ENCODE measurements around the gene MTHFD2L. TPM values are rescaled to one million over a fixed set of nuclear protein-coding genes. Genes with fewer than 3 reads are reported as not detected.

The MTHFD2L gene
- total RNA-seq, 1 experiment from 2014 or later: 24.1 TPM

DNA sequence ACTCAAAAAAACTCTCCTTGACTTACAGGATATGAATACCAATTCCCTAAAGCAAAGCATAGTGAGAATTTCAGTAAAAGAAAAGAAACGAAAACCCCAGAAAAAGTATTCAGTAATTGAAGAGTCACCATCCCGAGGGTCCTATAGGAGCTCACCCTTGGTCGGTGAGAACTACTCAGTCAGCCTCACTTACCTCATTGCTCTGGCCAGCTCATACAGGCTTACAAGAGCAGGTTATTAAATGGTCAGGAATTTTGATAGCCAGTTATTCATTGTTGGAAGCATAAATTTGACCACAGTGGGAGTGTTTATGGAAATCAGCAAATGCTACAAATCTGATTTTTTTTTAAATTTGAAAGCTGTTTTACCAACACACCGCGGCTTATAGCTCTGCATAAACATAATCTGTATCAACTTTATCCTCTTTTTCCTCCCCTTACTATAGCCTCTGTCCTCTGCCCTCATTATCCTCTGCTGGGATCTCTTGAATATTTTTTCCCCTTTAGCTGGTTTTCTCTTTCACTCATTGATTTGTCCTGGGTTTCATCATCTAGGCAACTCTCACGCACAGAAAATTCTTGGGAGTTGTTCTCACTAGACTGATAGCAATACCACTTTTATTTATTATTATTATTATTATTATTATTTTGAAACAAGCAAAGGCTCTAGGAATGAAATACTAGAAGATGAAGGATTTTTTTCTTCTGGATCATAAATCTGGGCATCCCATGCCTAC lies 47.9 kb upstream of the MTHFD2L start:
- CTCF ChIA-PET: interaction anchor here (0.5 to 1.9 kb wide), 4 partner anchors 10 to 1342 kb away, joined by 3 to 10 read pairs (median 4); partner anchors contain the start of gene CXCL2
- Mint-ChIP-seq H3K27me3 (ENCODE audit: unreplicated experiment) (no peaks in the 10 kb centered on the region), H3K36me3 (ENCODE audit: insufficient read depth, unreplicated experiment) (peaks cover 32% of the 10 kb centered on the region), H3K9me3 (ENCODE audit: low read depth, unreplicated experiment) (no peaks in the 10 kb centered on the region), H3K4me1 (ENCODE audit: low read depth, unreplicated experiment) (peaks cover 43% of the 10 kb centered on the region), H3K4me3 (ENCODE audit: low read depth, unreplicated experiment) (peak overlapping the region; percentile 52), H3K27ac (ENCODE audit: unreplicated experiment) (peak overlapping the region; percentile 99)
- TSS peak; percentile 3 for BruUV-seq (replicated peaks)
- intact Hi-C loops (cut with micrococcal nuclease; ENCODE audit: unreplicated experiment): loop anchor here (5.0 to 10.0 kb wide), 2 partner anchors 113 to 375 kb away; partner anchors contain the start of gene CXCL5
- TF ChIP-seq, protein P1, sequence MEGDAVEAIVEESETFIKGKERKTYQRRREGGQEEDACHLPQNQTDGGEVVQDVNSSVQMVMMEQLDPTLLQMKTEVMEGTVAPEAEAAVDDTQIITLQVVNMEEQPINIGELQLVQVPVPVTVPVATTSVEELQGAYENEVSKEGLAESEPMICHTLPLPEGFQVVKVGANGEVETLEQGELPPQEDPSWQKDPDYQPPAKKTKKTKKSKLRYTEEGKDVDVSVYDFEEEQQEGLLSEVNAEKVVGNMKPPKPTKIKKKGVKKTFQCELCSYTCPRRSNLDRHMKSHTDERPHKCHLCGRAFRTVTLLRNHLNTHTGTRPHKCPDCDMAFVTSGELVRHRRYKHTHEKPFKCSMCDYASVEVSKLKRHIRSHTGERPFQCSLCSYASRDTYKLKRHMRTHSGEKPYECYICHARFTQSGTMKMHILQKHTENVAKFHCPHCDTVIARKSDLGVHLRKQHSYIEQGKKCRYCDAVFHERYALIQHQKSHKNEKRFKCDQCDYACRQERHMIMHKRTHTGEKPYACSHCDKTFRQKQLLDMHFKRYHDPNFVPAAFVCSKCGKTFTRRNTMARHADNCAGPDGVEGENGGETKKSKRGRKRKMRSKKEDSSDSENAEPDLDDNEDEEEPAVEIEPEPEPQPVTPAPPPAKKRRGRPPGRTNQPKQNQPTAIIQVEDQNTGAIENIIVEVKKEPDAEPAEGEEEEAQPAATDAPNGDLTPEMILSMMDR (IDR thresholded peaks at IDR 0.05; ENCODE audit: unreplicated experiment): no peak
- no peak for DNase-seq

DNA sequence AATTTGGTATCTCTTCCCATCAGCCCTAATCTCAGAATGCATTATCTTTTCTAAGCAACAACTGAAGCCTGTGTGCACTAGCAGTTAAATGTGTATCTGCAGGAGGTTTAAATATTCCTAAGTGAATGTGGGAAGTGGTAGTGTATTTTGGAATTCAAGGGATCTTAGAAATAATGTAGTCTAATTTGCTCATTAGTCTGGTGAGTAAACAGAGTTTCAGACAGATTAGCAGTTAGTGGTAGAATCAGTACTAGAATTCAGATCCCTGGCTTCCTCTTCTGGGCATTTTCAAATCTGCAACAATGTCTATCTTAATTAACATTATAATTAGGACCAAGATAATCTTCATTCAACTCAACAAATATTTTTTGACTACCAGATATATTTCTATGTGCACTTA lies 47.2 kb upstream of the MTHFD2L start:
- Mint-ChIP-seq H3K27me3 (ENCODE audit: unreplicated experiment) (no peaks in the 10 kb centered on the region), H3K9me3 (ENCODE audit: low read depth, unreplicated experiment) (no peaks in the 10 kb centered on the region), H3K27ac (ENCODE audit: unreplicated experiment) (peak overlapping the region; percentile 99), H3K4me1 (ENCODE audit: low read depth, unreplicated experiment) (peaks cover 47% of the 10 kb centered on the region), H3K36me3 (ENCODE audit: insufficient read depth, unreplicated experiment) (peaks cover 32% of the 10 kb centered on the region), H3K4me3 (ENCODE audit: low read depth, unreplicated experiment) (peak overlapping the region; percentile 52)
- CTCF ChIA-PET: no interaction called here
- TF ChIP-seq, protein P1 (IDR thresholded peaks at IDR 0.05; ENCODE audit: unreplicated experiment): no peak
- BruUV-seq (replicated peaks): no TSS peak
- DNase-seq: no peak
- intact Hi-C loops (cut with micrococcal nuclease; ENCODE audit: unreplicated experiment): loop anchor here (5.0 to 10.0 kb wide), 2 partner anchors 113 to 376 kb away; partner anchors contain the start of gene CXCL5

GRCh38 chr4:74111306-74111975 lies 46.5 kb upstream of the MTHFD2L start:
- Mint-ChIP-seq H3K4me3 (ENCODE audit: low read depth, unreplicated experiment) (peak overlapping the region; percentile 68), H3K27ac (ENCODE audit: unreplicated experiment) (peak overlapping the region; percentile 99), H3K27me3 (ENCODE audit: unreplicated experiment) (no peaks in the 10 kb centered on the region), H3K36me3 (ENCODE audit: insufficient read depth, unreplicated experiment) (peaks cover 32% of the 10 kb centered on the region), H3K4me1 (ENCODE audit: low read depth, unreplicated experiment) (peaks cover 46% of the 10 kb centered on the region), H3K9me3 (ENCODE audit: low read depth, unreplicated experiment) (no peaks in the 10 kb centered on the region)
- TF ChIP-seq, protein P1 (IDR thresholded peaks at IDR 0.05; ENCODE audit: unreplicated experiment): no peak
- CTCF ChIA-PET: interaction anchor here (0.9 to 1.2 kb wide), 6 partner anchors 9 to 113 kb away, joined by 4 to 13 read pairs (median 4); partner anchors contain the start of gene CXCL5
- intact Hi-C loops (cut with micrococcal nuclease; ENCODE audit: unreplicated experiment): loop anchor here (5.0 to 10.0 kb wide), 2 partner anchors 114 to 377 kb away; partner anchors contain the start of gene CXCL5
- DNase-seq: no peak
- TSS peak; percentile 83 for BruUV-seq (replicated peaks)

GRCh38 chr4:74111990-74112389 lies 45.9 kb upstream of the MTHFD2L start:
- peak overlapping the region; percentile 68 for H3K4me3 Mint-ChIP-seq (ENCODE audit: low read depth, unreplicated experiment)
- DNase-seq: peak; percentile 75
- intact Hi-C loops (cut with micrococcal nuclease; ENCODE audit: unreplicated experiment): loop anchor here (5.0 to 10.0 kb wide), 2 partner anchors 115 to 377 kb away; partner anchors contain the start of gene CXCL5

More at GRCh38 chr4:74111990-74112389, 45.9 kb upstream of the MTHFD2L start:
- CTCF ChIA-PET: interaction anchor here (0.9 to 1.2 kb wide), 6 partner anchors 10 to 114 kb away, joined by 4 to 13 read pairs (median 4); partner anchors contain the start of gene CXCL5
- Mint-ChIP-seq H3K9me3 (ENCODE audit: low read depth, unreplicated experiment) (no peaks in the 10 kb centered on the region), H3K27ac (ENCODE audit: unreplicated experiment) (peak overlapping the region; percentile 99), H3K36me3 (ENCODE audit: insufficient read depth, unreplicated experiment) (peaks cover 35% of the 10 kb centered on the region), H3K27me3 (ENCODE audit: unreplicated experiment) (no peaks in the 10 kb centered on the region), H3K4me1 (ENCODE audit: low read depth, unreplicated experiment) (peaks cover 48% of the 10 kb centered on the region)
- TF ChIP-seq, protein P1 (IDR thresholded peaks at IDR 0.05; ENCODE audit: unreplicated experiment): no peak
- BruUV-seq (replicated peaks): no TSS peak

Data from Calu3 (cell line).